H1 (cell line): Measurements from ENCODE around the gene CD3D. TPM values are rescaled to one million over a fixed set of nuclear protein-coding genes. Genes with fewer than 3 reads are reported as not detected.

Experiments
- CTCF ChIA-PET: fragments of 300-600 bp; sonication (Branson Sonifier 250); formaldehyde crosslinking; loops from one replicate; lab custom pipeline; 2021; ENCODE audit not compliant: partially characterized antibody; lab: Charles Lee
- POLR2A ChIA-PET: fragments of 300-600 bp; sonication (Branson Sonifier 250); formaldehyde crosslinking; loops from one replicate; lab custom pipeline; 2021; ENCODE audit warnings: inconsistent platforms; ENCODE audit not compliant: partially characterized antibody; lab: Charles Lee
- DNase-seq, 2 experiments: peaks; one replicate each; pipeline versions ENCODE4 v3.0.0 to v3.0.0-alpha.2; 2010 to 2022; ENCODE audit warnings: low spot score in 2 of 2, low read depth in 1 of 2, mixed read lengths in 1 of 2
- FAIRE-seq: peaks from 2 replicates; lab custom pipeline; 2011; peaks lifted over from hg19 to GRCh38; lab: Jason Lieb, UNC
- H2AFZ ChIP-seq: 2 replicates; pipeline ENCODE4 v1.8.1; 2012; ENCODE audit warnings: low read length, inconsistent platforms
- H2AK5ac ChIP-seq: 2 replicates; pipeline ENCODE4 v1.6.1; 2013; ENCODE audit warnings: low read depth, low read length
- H2BK120ac ChIP-seq: replicated peaks from 2 replicates; pipeline ENCODE3; 2013; ENCODE audit warnings: low read depth, low read length, inconsistent platforms
- H2BK12ac ChIP-seq: 2 replicates; pipeline ENCODE4 v1.6.1; 2013; ENCODE audit warnings: low read depth, low read length
- H2BK15ac ChIP-seq: 2 replicates; pipeline ENCODE4 v1.6.1; 2013; ENCODE audit warnings: low read length
- H2BK20ac ChIP-seq: 2 replicates; pipeline ENCODE4 v1.6.1; 2013; ENCODE audit warnings: low read length
- H2BK5ac ChIP-seq: 2 replicates; pipeline ENCODE4 v1.6.1; 2013; ENCODE audit warnings: low read depth, low read length
- H3K14ac ChIP-seq: 2 replicates; pipeline ENCODE4 v1.6.1; 2013; ENCODE audit warnings: inconsistent platforms; ENCODE audit not compliant: insufficient read length
- H3K18ac ChIP-seq: 2 replicates; pipeline ENCODE4 v1.6.1; 2013; ENCODE audit warnings: low read length; ENCODE audit errors: extremely low read depth
- H3K23ac ChIP-seq: 2 replicates; pipeline ENCODE4 v1.6.1; 2013; ENCODE audit warnings: inconsistent platforms; ENCODE audit not compliant: insufficient read length
- H3K23me2 ChIP-seq: 2 replicates; pipeline ENCODE4 v1.6.1; 2013; ENCODE audit warnings: low read depth, low read length
- H3K27ac ChIP-seq: 2 replicates; pipeline ENCODE4 v1.6.1; 2011; ENCODE audit warnings: low read depth, low read length, inconsistent platforms
- H3K27me3 ChIP-seq, 4 experiments: replicated peaks in 1 of 4; 1 replicate in 1 of 4; 2 replicates in 3 of 4; pipeline versions ENCODE4 v1.6.1 to v1.8.1; 2011 to 2013; ENCODE audit warnings: low read length in 3 of 4, mild to moderate bottlenecking in 3 of 4, inconsistent platforms in 2 of 4, mixed read lengths in 2 of 4, moderate library complexity in 1 of 4; ENCODE audit not compliant: control insufficient read depth in 3 of 4, insufficient read depth in 3 of 4; ENCODE audit errors: extremely low read depth in 1 of 4
- H3K36me3 ChIP-seq, 4 experiments: 2 replicates each; pipeline versions ENCODE4 v1.6.1 to v1.8.1; 2011 to 2013; ENCODE audit warnings: mild to moderate bottlenecking in 4 of 4, low read length in 3 of 4, moderate library complexity in 2 of 4, control low read depth in 1 of 4, inconsistent platforms in 1 of 4; ENCODE audit not compliant: insufficient read depth in 4 of 4, control insufficient read depth in 2 of 4
- H3K4ac ChIP-seq: replicated peaks from 2 replicates; pipeline ENCODE3; 2013; ENCODE audit warnings: low read length, low read depth, mixed read lengths, inconsistent platforms; ENCODE audit not compliant: insufficient read length
- H3K4me1 ChIP-seq, 4 experiments: replicated peaks in 1 of 4; 1 replicate in 1 of 4; 2 replicates in 3 of 4; pipeline versions ENCODE4 v1.6.1 to v1.8.1; 2011 to 2013; ENCODE audit warnings: low read length in 3 of 4, inconsistent platforms in 2 of 4, mixed read lengths in 1 of 4; ENCODE audit not compliant: insufficient read depth in 4 of 4, control insufficient read depth in 3 of 4
- H3K4me2 ChIP-seq, 2 experiments: 2 replicates each; pipeline versions ENCODE4 v1.6.1 to v1.8.1; 2011 to 2013; ENCODE audit warnings: low read depth in 2 of 2, low read length in 2 of 2, control low read depth in 1 of 2, inconsistent platforms in 1 of 2, mild to moderate bottlenecking in 1 of 2; ENCODE audit not compliant: insufficient read depth in 1 of 2
- H3K4me3 ChIP-seq, 4 experiments: fragments of 200-600, 300-600 bp in 1 of 4; sonication (generic), shearing (Covaris generic), sonication (Bioruptor Twin) in 1 of 4; 2 replicates each; pipeline versions ENCODE4 v1.5.1 to v1.8.1; 2011 to 2016; ENCODE audit warnings: low read length in 4 of 4, low read depth in 3 of 4, control low read depth in 2 of 4, inconsistent platforms in 2 of 4, mild to moderate bottlenecking in 2 of 4, mixed read lengths in 1 of 4, moderate library complexity in 1 of 4; ENCODE audit not compliant: insufficient read depth in 2 of 4; ENCODE audit errors: extremely low read depth in 1 of 4
- H3K56ac ChIP-seq: replicated peaks from 2 replicates; pipeline ENCODE3; 2013; ENCODE audit warnings: low read depth, mild to moderate bottlenecking, mixed read lengths, low read length, inconsistent platforms; ENCODE audit not compliant: insufficient read length
- H3K79me1 ChIP-seq: 2 replicates; pipeline ENCODE4 v1.6.1; 2013; ENCODE audit warnings: low read depth, low read length, control low read depth
- H3K79me2 ChIP-seq, 2 experiments: 2 replicates each; pipeline versions ENCODE4 v1.6.1 to v1.8.1; 2012 to 2013; ENCODE audit warnings: low read length in 2 of 2, mild to moderate bottlenecking in 2 of 2, inconsistent platforms in 1 of 2; ENCODE audit not compliant: insufficient read depth in 2 of 2, control insufficient read depth in 1 of 2
- H3K9ac ChIP-seq, 4 experiments: replicated peaks in 1 of 4; 1 replicate in 1 of 4; 2 replicates in 3 of 4; pipeline versions ENCODE4 v1.6.1 to v1.8.1; 2011 to 2013; ENCODE audit warnings: low read depth in 3 of 4, low read length in 3 of 4, control low read depth in 2 of 4, mild to moderate bottlenecking in 2 of 4, moderate library complexity in 2 of 4, inconsistent platforms in 1 of 4; ENCODE audit errors: extremely low read depth in 1 of 4
- H3K9me3 ChIP-seq, 2 experiments: 2 replicates each; pipeline versions ENCODE4 v1.6.1 to v1.8.1; 2012 to 2013; ENCODE audit warnings: mild to moderate bottlenecking in 2 of 2, moderate library complexity in 2 of 2, control low read depth in 1 of 2, inconsistent platforms in 1 of 2, low read depth in 1 of 2, low read length in 1 of 2, mixed read lengths in 1 of 2; ENCODE audit not compliant: insufficient read depth in 2 of 2
- H4K20me1 ChIP-seq, 2 experiments: replicated peaks in 1 of 2; 2 replicates each; pipeline versions ENCODE3 to v1.8.1; 2011 to 2013; ENCODE audit warnings: inconsistent platforms in 2 of 2, low read length in 2 of 2, mild to moderate bottlenecking in 1 of 2; ENCODE audit not compliant: insufficient read depth in 2 of 2, control insufficient read depth in 1 of 2
- H4K5ac ChIP-seq: 2 replicates; pipeline ENCODE4 v1.6.1; 2013; ENCODE audit warnings: low read length, low read depth, mixed read lengths, inconsistent platforms; ENCODE audit not compliant: insufficient read length
- H4K8ac ChIP-seq: 2 replicates; pipeline ENCODE4 v1.8.0; 2013; ENCODE audit warnings: mild to moderate bottlenecking, moderate library complexity, low read length, inconsistent platforms; ENCODE audit not compliant: insufficient read depth; ENCODE audit errors: extremely low read depth
- H4K91ac ChIP-seq: replicated peaks from 2 replicates; pipeline ENCODE3; 2013; ENCODE audit warnings: low read length, mixed read lengths, inconsistent platforms; ENCODE audit not compliant: insufficient read length
- NRF1 ChIP-seq: IDR thresholded peaks from 2 replicates; pipeline ENCODE4 v1.6.1; 2011; ENCODE audit warnings: mild to moderate bottlenecking, low read depth, low read length, improper control_type of control experiment
- SIN3A ChIP-seq, 2 experiments: IDR thresholded peaks in 1 of 2; conservative IDR thresholded peaks in 1 of 2; 2 replicates each; pipeline ENCODE4 v1.6.1; 2011 to 2012; ENCODE audit warnings: low read length in 2 of 2, improper control_type of control experiment in 1 of 2, low read depth in 1 of 2, mild to moderate bottlenecking in 1 of 2
- WGBS, 2 experiments: shearing (Covaris generic) in 1 of 2; methylation state at CpG; one replicate each; pipeline versions ENCODE4 v1.1.6 to v1.1.7; 2013 to 2015; ENCODE audit warnings: low lambda C conversion rate in 2 of 2, mixed read lengths in 2 of 2, inconsistent platforms in 1 of 2, low coverage in 1 of 2, missing lambda C conversion rate in 1 of 2; ENCODE audit not compliant: insufficient replicate concordance in 2 of 2, insufficient coverage in 1 of 2, insufficient read length in 1 of 2; ENCODE audit errors: extremely low coverage in 1 of 2, missing lambda C conversion rate in 1 of 2; 5-methylcytosine and 5-hydroxymethylcytosine counted together
- polyA plus RNA-seq, 7 experiments: library from polyadenylated mRNA; depleted of rRNA in 3 of 7; stranded (reverse) in 5 of 7; unstranded in 2 of 7; fragments of >200 nt in 5 of 7; fragments of 200-250 nt in 2 of 7; gene quantifications; 1 replicate in 5 of 7; 2 replicates in 1 of 7; 4 replicates in 1 of 7; pipeline versions ENCODE4 v1.2.1 to v1.2.3, GENCODE V29; 2011 to 2013; ENCODE audit warnings: missing spikeins in 2 of 7, mixed read lengths in 2 of 7
- total RNA-seq: library from RNA; stranded (reverse); fragmentation: NEBNext Ultra II Directional; extraction: Animal tissue kit (Norgen Biotek cat#: 25700); gene quantifications from 2 replicates; pipeline ENCODE4 v1.2.1, GENCODE V29; 2021

CD3D gene
- total and polyA plus RNA-seq, 2 of the 8 experiments (the other 6 are each of a cell fraction or from before 2014, with no cell fraction given), result not detected

DNA sequence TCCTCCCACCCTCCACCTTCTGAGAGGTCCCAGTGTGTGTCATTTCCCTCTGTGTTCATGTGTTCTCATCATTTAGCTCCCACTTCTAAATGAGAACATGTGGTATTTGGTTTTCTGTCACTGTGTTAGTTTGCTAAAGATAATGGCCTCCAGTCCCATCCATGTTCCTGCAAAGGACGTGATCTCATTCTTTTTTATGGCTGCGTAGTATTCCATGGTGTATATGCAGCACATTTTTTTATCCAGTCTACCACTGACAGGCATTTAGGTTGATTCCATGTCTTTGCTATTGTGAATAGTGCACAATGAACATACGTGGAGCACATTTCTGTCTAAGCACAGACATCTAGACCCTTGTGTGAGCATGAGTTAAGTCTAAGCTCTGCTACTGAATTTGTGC is 32.2 kb downstream of the CD3D start:
- H4K8ac ChIP-seq, result no peak overlapping the region
- no peaks in the 10 kb centered on the region for H3K79me2 ChIP-seq
- no peak overlapping the region for H2BK15ac ChIP-seq
- H2AK5ac ChIP-seq, result no peak overlapping the region
- no peak overlapping the region for H3K27ac ChIP-seq
- TF ChIP-seq NRF1, result no peak
- TF ChIP-seq SIN3A (conservative IDR thresholded peaks at IDR 0.05 in 1 of 2, IDR thresholded peaks at IDR 0.05 in 1 of 2; ENCODE audit: low read depth in 1 of 2, low read length in 2 of 2), result no peak
- H3K18ac ChIP-seq, result no peak overlapping the region
- H4K91ac ChIP-seq, result no peak overlapping the region
- H3K4ac ChIP-seq, result no peak overlapping the region
- H3K36me3 ChIP-seq, result no peaks in the 10 kb centered on the region
- H3K27me3 ChIP-seq, result no peaks in the 10 kb centered on the region
- H2AFZ ChIP-seq, result no peak overlapping the region
- H3K9me3 ChIP-seq, result no peaks in the 10 kb centered on the region
- H3K4me1 ChIP-seq, result peaks cover 0 to 5% (median 2%) of the 10 kb centered on the region in 4 experiments; a peak in 6 of 7 replicates
- no peak overlapping the region for H3K9ac ChIP-seq
- H3K23ac ChIP-seq, result no peak overlapping the region
- FAIRE-seq (no peak), DNase-seq (no peak)
- no peak overlapping the region for H3K4me2 ChIP-seq
- H3K79me1 ChIP-seq, result no peaks in the 10 kb centered on the region
- H2BK120ac ChIP-seq, result no peak overlapping the region
- peaks cover 5% of the 10 kb centered on the region; the same call in 1 of the 2 replicates for H3K23me2 ChIP-seq
- ChIA-PET POLR2A (interaction anchor here (1.6 kb wide), 1 partner anchor 9 kb away, joined by 3 read pairs; no protein-coding TSS in a partner anchor), CTCF (interaction anchor here (1.4 kb wide), 1 partner anchor 11 kb away, joined by 3 read pairs; no protein-coding TSS in a partner anchor)
- no peaks in the 10 kb centered on the region for H4K20me1 ChIP-seq
- no peak overlapping the region for H3K14ac ChIP-seq
- no peak overlapping the region for H2BK20ac ChIP-seq
- no peak overlapping the region for H4K5ac ChIP-seq
- H3K56ac ChIP-seq, result no peak overlapping the region
- no peak overlapping the region for H2BK5ac ChIP-seq
- no peak overlapping the region for H2BK12ac ChIP-seq
- no peak overlapping the region for H3K4me3 ChIP-seq
- WGBS, 2 experiments, result 94% methylated on average over 3 of the region's 3 CpGs; no CpG with 5 or more reads in 1 of the 2 experiments
